ENCODE results near the gene ADAT1.

DNA sequence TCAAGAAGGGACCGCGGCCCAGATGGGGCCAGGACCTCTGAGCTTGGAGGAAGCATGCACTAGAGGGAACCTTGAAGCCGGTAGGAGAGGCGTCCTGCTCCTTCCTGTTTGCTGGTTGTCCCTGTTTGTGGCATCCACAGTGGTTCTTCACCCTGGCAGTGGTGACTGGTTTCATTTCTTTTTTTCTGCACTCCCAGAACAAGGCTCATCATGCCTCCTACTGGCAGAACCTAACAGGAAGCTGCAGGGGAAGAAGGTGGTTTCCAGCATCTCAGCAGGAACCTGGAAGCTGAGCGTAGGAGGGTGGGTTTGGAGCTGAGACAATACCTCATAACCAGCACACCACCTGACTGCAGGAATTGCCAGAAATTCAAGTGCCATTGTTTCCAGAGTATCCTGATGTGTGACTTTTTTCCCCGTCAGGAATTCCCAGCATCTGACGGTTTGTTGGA, 72.8 kb downstream of the ADAT1 start:
- TF ChIP-seq, protein P1, sequence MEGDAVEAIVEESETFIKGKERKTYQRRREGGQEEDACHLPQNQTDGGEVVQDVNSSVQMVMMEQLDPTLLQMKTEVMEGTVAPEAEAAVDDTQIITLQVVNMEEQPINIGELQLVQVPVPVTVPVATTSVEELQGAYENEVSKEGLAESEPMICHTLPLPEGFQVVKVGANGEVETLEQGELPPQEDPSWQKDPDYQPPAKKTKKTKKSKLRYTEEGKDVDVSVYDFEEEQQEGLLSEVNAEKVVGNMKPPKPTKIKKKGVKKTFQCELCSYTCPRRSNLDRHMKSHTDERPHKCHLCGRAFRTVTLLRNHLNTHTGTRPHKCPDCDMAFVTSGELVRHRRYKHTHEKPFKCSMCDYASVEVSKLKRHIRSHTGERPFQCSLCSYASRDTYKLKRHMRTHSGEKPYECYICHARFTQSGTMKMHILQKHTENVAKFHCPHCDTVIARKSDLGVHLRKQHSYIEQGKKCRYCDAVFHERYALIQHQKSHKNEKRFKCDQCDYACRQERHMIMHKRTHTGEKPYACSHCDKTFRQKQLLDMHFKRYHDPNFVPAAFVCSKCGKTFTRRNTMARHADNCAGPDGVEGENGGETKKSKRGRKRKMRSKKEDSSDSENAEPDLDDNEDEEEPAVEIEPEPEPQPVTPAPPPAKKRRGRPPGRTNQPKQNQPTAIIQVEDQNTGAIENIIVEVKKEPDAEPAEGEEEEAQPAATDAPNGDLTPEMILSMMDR (IDR thresholded peaks at IDR 0.05): no peak
- no peak for TF ChIP-seq EZH2 (IDR thresholded peaks at IDR 0.05; ENCODE audit: borderline replicate concordance, insufficient read depth, low read depth, low read length, poor library complexity, severe bottlenecking)

All from B cell (primary cell).